HG03039 (cell line): ENCODE results near the gene STPG4.

Source experiments
- ATAC-seq: cut with Tn5 transposase; IDR thresholded peaks from one replicate; pipeline ENCODE4 v1.9.1; 2021; ENCODE audit warnings: mild to moderate bottlenecking, moderate library complexity; ENCODE audit not compliant: unreplicated experiment

The STPG4 gene

DNA sequence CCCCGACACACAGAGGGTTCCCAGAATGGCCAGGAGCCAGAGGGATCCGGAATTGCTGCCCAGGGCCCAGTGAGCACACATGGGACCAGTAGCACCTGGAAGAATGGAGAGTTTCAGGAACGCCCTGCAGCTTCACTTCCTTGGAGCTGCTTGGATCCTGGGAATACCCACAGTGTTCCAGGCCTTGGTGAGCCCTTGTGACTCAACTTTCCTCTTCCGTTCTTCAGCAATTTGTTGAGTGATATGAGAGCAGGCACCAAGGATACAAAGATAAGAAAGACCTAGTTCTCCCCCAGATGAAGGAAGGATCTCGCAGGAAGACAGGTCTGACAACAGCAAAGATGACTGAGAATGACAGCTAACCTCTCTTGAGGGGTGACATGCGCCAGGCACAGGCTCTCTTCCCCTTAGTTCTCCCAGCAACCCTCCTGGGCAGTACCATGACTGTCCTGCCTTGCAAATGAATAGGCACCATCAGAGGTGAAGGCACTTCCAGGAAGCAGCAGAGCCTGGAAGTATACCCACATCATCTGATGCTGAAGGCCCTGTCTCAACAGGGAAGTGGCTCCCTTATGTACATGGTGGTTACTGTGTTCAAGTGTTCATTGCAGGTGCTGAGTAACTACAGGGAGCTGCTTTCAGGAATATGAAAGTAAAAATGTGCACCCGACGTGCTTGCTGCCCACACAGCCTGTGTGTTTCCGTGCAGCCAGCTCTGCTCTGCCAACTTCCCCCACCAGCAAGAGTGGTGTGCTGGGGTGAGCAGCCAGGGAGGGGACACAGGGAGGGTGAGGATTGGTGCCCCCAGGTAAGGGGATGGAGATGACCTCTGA, 116.2 kb downstream of the STPG4 start:
- peak; percentile 64 for ATAC-seq

DNA sequence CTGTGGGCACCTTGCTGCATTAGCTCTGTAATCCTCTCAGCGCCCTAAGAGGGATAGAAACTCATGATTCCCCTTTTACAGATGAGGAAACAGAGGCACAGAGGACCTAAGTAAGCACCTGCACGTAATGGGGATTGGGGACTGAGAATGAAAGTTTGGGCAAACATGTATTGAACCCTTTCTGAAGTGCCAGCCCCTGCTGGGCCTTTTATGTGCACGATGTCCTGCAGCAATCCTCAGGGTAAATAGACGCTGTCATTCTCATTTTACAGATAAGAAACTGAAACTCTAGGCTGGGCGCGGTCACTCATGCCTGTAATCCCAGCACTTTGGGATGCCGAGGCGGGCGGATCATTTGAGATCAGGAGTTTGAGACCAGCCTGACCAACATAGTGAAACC, 117.4 kb downstream of the STPG4 start:
- ATAC-seq = no peak
